GM21526 (cell line): Measurements from ENCODE around the gene SND1.

ENCODE experiments used
- ATAC-seq: cut with Tn5 transposase; IDR thresholded peaks from one replicate; pipeline ENCODE4 v1.9.1; 2021; ENCODE audit warnings: moderate library complexity; ENCODE audit not compliant: unreplicated experiment, low FRiP score

The SND1 gene

GRCh38 chr7:127920787-127921438 lies 268.9 kb downstream of the SND1 start:
- ATAC-seq: no peak

GRCh38 chr7:127922656-127923055 lies 270.7 kb downstream of the SND1 start:
- no peak for ATAC-seq

GRCh38 chr7:127924874-127925273 lies 272.9 kb downstream of the SND1 start:
- ATAC-seq: no peak

- ATAC-seq: no peak
These were observed 275.3 kb downstream of the SND1 start for GRCh38 chr7:127927348-127927696.

- no peak for ATAC-seq
These were observed 276.2 kb downstream of the SND1 start for GRCh38 chr7:127928222-127928621.

GRCh38 chr7:127928852-127929251 lies 276.9 kb downstream of the SND1 start:
- ATAC-seq: peak; percentile 38

GRCh38 chr7:127930341-127931328 lies 278.6 kb downstream of the SND1 start:
- no peak for ATAC-seq

- no peak for ATAC-seq
These were observed 280.1 kb downstream of the SND1 start for GRCh38 chr7:127932076-127932475.

- ATAC-seq: no peak
These were observed 280.5 kb downstream of the SND1 start for GRCh38 chr7:127932496-127932895.

- no peak for ATAC-seq
These were observed 281.2 kb downstream of the SND1 start for GRCh38 chr7:127933146-127933545.

GRCh38 chr7:127934711-127935110 lies 282.7 kb downstream of the SND1 start:
- no peak for ATAC-seq

GRCh38 chr7:127935847-127936376 lies 283.9 kb downstream of the SND1 start:
- no peak for ATAC-seq

GRCh38 chr7:127937066-127937680 lies 285.2 kb downstream of the SND1 start:
- ATAC-seq: no peak

- ATAC-seq: no peak
These were observed 286.6 kb downstream of the SND1 start for GRCh38 chr7:127938588-127938987.

GRCh38 chr7:127940381-127941160 lies 288.6 kb downstream of the SND1 start:
- ATAC-seq: no peak

GRCh38 chr7:127941476-127942210 lies 289.6 kb downstream of the SND1 start:
- no peak for ATAC-seq

GRCh38 chr7:127943541-127944521 lies 291.8 kb downstream of the SND1 start:
- ATAC-seq: no peak

- ATAC-seq: no peak
These were observed 294.1 kb downstream of the SND1 start for GRCh38 chr7:127946111-127946510.
